Measurements from ENCODE around the gene NKAIN2.
A peak's percentile ranks its signal among the peaks of the same experiment; 100 is the strongest.
"Not testable (repeated sequence)": the region's sequence is repeated elsewhere in the genome, so short reads cannot be mapped to it uniquely, and the experiment has no call there.

Gene NKAIN2

DNA sequence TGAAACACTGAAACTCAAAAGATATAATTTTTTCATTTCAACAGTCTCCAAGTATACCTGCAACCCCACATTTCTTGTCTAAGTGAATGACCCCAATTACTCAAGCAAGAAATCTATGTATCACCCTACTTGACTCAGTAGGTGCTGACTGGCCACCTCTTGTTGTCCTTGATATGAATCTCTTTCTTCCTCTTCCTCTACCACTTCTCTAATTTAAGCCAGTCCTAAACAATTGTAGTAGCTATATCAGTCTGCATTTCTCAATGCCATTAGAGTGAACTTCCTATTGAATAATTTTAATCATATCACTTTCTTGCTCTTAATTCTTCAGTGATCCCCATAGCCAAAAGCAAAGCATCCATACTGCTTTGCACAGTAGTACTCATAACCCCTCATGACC lies 93.2 kb downstream of the NKAIN2 start:
- no peak for DNase-seq

DNA sequence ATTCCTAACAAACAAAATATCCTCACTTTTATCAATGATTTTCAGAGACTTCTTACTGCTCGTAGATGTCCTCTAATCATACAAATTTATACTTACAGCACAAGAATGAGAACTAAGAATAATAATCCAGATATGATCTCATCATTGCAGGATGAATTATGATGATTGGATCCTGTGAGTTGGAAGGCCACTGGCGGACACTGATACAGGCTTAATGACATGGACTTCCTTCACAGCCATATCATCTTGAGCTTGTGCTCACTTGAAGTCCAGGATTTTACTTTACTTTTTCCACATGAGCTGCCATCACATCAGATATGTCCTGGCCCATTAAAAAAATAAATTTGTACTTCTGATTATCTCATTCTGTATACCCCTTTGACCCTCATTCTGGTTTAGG lies 94.3 kb downstream of the NKAIN2 start:
- DNase-seq, result no peak

- no peak for DNase-seq
Measured at GRCh38 chr6:123898665-123899064, 95.0 kb downstream of the NKAIN2 start.

GRCh38 chr6:123899745-123900144 lies 96.1 kb downstream of the NKAIN2 start:
- no peak for DNase-seq

- DNase-seq, result no peak
Measured at GRCh38 chr6:123901436-123901835, 97.8 kb downstream of the NKAIN2 start.

DNA sequence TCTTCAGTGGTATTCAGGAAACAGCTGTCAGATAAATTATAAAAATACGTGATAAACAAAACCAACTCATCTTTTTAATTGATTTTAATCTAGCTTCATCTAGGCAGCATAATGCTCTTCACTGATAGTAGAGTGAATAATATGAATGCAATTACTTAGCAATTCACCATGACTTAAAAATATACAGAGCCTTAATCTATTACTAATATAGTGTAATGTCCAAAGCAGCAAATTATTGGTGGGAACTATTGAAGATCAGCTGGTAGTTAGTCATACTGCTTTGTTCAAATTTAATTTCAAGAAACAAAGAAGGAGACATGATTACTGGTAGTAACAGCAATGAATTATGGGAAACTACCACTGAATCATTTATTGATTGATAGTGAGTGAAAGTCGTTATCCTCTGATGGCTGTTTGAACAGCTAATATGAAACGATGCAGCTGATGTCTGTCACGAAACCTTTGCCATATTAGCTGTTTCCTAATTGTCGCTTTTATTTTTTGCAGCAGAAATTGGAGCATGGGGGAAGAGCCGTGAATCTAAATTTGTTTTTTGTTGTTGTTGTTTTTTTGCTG lies 99.2 kb downstream of the NKAIN2 start:
- no peak for DNase-seq

GRCh38 chr6:123904228-123904627 lies 100.6 kb downstream of the NKAIN2 start:
- DNase-seq, result no peak

GRCh38 chr6:123908797-123909196 lies 105.1 kb downstream of the NKAIN2 start:
- no peak for DNase-seq

GRCh38 chr6:123909989-123910388 lies 106.3 kb downstream of the NKAIN2 start:
- DNase-seq, result no peak

GRCh38 chr6:123913863-123914262 lies 110.2 kb downstream of the NKAIN2 start:
- no peak for DNase-seq

DNA sequence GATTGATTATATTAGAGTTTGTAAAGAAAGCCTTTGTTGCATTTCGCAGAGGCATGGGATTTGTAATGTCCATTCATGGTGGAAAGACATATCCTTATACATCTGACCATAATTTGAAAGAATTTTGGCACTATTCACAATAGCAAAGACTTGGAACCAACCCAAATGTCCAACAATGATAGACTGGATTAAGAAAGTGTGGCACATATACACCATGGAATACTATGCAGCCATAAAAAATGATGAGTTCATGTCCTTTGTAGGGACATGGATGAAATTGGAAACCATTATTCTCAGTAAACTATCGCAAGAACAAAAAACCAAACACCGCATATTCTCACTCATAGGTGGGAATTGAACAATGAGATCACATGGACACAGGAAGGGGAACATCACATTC lies 119.7 kb downstream of the NKAIN2 start:
- DNase-seq, result not testable (repeated sequence)

GRCh38 chr6:123925350-123925749 lies 121.7 kb downstream of the NKAIN2 start:
- DNase-seq, result peak; percentile 8

GRCh38 chr6:123925842-123926399 lies 122.3 kb downstream of the NKAIN2 start:
- DNase-seq, result peak; percentile 16

- no peak for DNase-seq
Measured at GRCh38 chr6:123928529-123928928, 124.9 kb downstream of the NKAIN2 start.

GRCh38 chr6:123931928-123932327 lies 128.3 kb downstream of the NKAIN2 start:
- no peak for DNase-seq

- no peak for DNase-seq
Measured at GRCh38 chr6:123940551-123940950, 136.9 kb downstream of the NKAIN2 start.

DNA sequence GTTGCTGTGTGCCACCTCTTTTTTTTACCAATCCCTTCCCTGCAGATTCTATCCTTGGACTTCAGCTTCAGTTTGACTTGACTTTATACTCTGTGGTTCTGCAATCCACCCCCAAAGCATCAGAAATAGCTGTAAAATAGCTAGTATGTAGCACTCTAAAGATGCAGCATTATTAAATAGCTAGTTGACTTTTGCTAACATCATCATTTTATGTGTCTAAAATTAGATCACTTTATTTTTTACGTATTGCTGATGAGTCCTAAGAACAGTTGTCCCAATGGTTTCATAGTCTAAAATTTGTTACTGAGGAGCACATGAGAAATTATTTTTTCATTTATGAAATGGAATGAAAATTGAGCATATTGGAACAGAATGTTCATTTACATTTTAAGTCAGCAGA lies 138.2 kb downstream of the NKAIN2 start:
- no peak for DNase-seq

- no peak for DNase-seq
Measured at GRCh38 chr6:123945386-123945785, 141.7 kb downstream of the NKAIN2 start.

- no peak for DNase-seq
Measured at GRCh38 chr6:123953920-123954319, 150.3 kb downstream of the NKAIN2 start.

- DNase-seq, result no peak
Measured at GRCh38 chr6:123956492-123957139, 153.0 kb downstream of the NKAIN2 start.

DNA sequence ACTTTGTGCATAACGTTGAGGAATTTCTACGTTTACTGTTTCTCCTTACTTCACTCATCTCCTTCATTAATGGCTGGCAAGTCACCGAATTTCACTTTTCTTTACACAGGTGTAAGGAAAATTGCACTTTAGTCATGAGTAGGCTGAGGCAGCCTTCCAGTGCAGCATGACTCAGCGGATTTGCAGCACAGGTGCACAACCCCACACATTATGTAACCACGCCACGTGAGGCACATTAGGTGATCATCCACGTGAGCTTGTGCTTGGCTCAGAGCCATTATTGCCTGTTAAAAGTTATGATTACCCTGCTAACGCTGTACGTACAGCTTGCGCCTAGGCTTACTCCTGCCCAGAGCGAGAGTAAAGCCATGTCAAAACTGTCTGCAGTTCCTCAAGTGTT lies 158.8 kb downstream of the NKAIN2 start:
- no peak for DNase-seq

GRCh38 chr6:123965894-123966293 lies 162.2 kb downstream of the NKAIN2 start:
- peak; percentile 9 for DNase-seq

DNA sequence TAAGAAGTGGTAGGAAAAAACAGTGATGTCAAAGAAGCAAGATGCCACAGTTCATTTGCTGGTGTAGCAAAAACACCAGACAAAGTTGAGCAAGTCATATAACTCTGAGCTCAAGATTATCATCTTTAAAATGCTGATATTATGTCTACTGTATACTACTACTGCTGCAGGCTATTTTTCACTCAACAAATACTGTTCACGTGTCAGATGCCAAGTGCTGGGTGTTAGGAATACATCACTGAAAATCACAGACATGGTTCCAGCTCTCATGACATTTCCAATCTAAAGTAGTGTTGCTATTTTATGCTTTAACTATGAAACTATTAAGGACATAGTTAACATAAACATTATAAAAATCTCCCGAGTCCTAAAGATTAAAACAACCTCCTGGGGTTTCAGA lies 163.0 kb downstream of the NKAIN2 start:
- DNase-seq, result no peak

DNA sequence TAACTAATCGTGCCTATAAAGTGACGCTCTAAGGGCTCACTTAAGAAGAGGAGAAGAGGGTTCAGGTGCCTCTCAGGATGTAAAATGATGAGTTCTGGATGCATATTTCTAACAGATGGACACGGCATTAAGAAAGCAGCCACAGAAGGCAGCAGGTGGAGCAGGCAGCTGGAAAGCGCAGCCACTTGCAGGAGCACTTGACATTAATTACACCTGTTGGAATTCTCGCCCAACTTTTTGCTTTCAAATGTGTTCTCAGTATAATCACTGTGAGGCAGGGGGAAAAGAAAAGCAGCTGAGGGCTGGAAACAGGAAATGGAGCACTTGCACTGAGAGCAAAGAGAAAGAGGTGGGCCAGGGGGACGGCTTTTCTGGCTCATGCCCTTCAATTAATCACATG lies 164.2 kb downstream of the NKAIN2 start:
- DNase-seq, result no peak

Measured in kidney glomerular epithelial cell (primary cell).